ENCODE data around the gene ERN2. TPM values are rescaled to one million over a fixed set of nuclear protein-coding genes. Genes with fewer than 3 reads are reported as not detected.

Gene ERN2
- total RNA-seq, 1 donor from 2014 or later, result not detected

DNA sequence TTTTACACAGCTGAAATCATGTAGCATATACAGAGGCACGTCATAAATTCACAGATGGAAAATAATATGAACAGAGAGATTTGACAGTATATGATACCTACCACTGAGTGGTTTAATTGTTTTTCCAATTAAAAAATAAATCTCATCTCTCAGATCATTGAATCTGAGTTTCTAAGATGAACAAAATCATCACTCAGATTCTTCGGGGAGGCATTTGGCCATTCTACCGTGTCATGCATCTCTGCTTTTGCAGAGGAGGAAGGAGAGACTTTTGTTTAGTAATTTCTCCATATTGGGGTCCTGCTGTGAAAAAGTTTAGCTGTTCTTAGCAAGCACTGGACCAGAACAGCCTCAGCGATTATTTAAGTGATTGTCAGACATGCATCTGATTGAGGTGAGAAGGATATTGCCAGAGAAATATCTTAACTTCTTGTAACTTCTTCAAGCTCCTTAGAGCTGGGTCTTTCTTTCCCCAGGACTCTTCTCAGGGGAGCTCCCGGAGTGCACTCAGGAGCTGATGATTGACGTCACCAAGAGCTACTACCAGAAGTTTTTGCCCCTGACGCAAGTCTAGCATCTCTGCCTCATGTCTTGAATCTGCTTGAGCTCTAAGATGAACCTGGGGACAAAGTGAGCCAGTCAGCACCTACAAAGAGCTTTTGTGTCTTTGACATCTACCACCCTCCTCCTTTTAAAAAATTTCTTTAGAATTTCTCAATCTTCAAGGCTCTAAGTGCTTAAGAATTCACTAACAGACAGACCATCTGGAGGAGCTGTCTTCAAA is 46.3 kb downstream of the ERN2 start:
- no peak for ATAC-seq (ENCODE audit: poor library complexity)
- DNase-seq, result no peak
- intact Hi-C loops (cut with DNase I), result no loop called here

DNA sequence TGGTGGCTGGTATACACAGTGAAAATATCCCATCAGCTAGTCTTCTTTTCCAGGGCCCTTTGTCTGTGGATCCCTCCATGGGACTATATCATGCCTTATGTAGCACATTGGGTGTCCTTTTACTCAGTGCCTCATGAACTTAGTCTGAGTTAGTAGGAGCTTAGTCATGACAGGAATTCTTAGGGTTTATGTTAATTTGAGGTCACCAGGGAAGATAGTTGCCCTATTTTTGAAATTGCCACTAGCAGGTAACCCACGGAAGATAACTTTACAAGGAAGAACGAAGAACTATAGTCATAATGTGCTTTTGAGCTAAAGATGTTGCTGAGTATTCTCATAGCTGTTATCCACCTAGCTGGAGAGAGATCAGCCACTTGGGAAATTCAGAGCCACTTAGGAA is 49.1 kb downstream of the ERN2 start:
- ATAC-seq (ENCODE audit: poor library complexity), result no peak
- intact Hi-C loops (cut with DNase I), result no loop called here
- no peak for DNase-seq

DNA sequence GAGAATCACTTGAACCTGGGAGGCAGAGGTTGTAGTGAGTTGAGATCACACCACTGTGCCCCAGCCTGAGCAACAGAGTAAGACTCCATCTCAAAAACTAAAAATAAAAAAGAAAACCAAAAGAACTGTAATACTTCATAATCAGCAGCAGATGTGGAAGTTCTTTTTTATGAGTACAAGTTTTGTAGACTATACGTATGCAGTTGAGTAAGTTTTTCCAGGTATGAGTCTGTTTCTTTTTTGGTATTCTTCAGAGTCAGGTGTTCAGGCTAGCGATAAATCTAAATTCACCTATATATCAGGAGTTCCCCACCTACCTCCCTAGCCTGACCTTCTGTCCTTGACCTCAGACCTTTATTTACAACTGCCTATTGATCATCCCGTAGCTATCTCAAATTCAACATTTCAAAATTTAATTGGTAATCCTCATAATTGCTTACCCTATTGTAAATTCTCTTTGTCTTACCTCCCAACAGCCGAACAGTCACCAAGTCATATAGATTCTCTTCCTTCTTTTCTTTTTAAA is 61.0 kb downstream of the ERN2 start:
- intact Hi-C loops (cut with DNase I), result no loop called here

DNA sequence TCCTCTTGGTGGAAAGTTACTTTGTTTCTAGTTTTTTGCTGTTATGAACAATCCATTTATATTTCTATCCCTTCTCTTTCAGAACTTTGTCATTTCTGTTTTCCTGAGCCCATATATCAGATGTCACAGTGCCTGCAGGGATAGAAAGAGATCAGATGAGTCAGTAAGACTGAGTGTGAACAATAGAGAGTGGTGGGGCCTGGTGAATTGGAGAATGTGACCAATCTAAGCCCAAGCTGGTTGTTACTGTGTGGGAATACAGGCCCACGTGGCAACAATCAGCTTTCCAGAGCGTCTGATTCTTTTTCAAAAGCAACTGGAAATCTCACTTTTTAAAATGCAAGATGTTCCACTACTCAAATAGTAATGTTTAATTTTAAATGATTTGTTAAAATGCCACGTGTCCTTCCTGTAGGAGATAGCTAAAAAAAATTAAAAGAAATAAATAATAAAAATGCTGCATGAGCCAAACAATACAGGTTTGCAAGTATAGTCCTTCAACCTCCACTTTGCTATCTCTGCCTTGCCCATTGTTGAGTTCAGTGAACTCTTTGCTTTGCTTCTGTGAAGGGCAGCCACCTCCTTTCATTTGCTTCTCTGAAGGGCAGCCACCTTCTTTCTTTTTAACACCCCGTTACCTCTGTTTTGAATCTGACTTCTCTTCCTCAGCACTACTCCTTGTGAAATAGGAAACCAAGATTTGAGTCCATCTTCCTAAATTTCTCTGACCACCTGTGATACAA is 62.2 kb downstream of the ERN2 start:
- intact Hi-C loops (cut with DNase I), result no loop called here
- DNase-seq (no peak), ATAC-seq (ENCODE audit: poor library complexity) (no peak)

More for the DNA sequence above, 61.0 kb downstream of the ERN2 start:
- ATAC-seq (ENCODE audit: poor library complexity) (no peak), DNase-seq (no peak)

DNA sequence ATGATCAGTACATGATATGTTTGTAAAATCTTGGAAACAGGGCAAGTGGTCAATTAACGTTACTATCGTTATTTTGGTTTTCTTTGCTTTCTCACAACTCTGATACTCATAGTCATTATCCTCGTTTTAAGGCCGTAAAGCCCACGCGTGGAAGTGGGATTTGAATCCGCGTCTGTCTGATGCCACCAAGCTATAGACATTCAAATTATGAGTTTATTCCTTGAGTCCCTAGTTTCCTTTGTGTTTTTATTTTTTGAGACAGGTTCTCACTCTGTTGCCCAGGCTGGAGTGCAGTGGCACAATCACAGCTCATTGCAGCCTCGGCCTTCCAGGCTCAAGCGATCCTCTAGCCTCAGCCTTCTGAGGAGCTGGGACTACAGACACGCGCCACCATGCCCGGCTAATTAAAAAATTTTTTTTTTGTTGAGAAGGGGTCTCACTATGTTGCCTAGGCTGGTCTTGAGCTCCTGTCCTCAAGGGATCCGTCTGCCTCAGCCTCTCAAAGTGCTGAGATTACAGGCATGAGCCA is 70.7 kb downstream of the ERN2 start:
- DNase-seq (no peak), ATAC-seq (ENCODE audit: poor library complexity) (no peak)
- intact Hi-C loops (cut with DNase I), result no loop called here

DNA sequence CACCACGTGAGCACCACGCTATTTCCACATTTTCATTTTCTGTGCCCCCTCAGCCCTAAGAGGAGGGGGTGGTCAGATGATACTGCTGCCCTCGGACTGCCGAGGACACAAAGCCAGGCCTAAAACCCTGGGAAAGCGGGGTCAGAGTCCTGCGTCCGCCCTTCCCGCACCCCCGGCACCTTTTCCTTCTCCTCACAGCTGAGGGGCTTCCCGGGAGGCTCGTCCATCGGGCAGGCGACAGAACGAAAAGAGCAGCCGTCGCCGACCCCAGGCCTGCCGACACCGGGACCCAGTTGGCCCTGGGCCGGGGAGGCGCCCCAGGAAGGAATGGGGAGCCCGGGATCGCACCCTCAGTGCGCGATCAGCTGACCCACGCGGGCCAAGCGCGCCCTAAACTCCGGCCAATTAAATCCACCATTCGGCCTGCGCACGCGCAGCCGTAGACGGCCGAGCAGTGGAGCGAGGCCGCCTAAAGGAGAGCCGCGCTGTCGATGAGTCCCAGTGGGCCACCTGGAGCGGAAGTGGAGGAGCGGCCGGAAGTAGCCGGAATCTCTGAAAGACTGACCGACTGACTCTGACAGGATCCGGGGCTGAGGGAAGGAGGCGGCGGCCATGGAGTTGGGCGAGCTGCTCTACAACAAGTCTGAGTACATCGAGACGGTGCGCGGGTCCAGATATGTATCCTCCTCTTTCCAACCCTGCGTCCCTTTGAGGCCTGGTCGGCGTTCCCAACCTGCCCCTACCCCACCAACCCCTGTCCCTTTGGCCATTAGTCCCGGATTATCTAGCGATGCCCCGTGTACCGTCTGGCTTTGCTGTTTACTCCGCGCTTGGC is 71.9 kb downstream of the ERN2 start, which contains the start of the genes DCTN5 and PALB2:
Gene DCTN5, plus strand, starts transcription at position 536 of the 835 bp plus-strand sequence. Its CDS starts 77 bp downstream, at position 613.
Gene PALB2, minus strand, starts transcription at position 380 of the 835 bp plus-strand sequence. Its CDS starts 153 bp downstream, at position 227.
- DNase-seq, result peak; percentile 97
- ATAC-seq (ENCODE audit: poor library complexity), result peak; percentile 100
- intact Hi-C loops (cut with DNase I), result no loop called here

DNA sequence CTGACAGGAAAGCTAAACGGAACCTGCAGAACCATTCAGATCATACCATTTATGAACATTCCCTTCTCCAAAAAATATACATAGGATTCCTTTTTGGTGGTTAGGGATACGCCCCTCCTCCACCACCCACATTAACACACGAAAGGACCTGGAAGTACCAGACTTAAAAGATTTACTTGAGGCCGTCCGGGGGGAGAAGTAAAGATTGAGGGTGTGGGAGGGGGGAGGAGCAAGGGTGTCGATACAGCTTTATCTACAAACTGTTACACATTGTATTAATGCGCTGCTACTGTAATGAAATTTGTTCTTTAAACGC is 72.4 kb downstream of the ERN2 start:
- DNase-seq, result no peak
- intact Hi-C loops (cut with DNase I), result no loop called here
- peak; percentile 3 for ATAC-seq (ENCODE audit: poor library complexity)

Other genes with a start within 250 kb of the ERN2 start
- gene GGA2, start 202.7 kb downstream of the ERN2 start, total RNA-seq, result 50.3 TPM
- 20.5 TPM for gene EARS2, start 155.9 kb downstream of the ERN2 start, total RNA-seq
- 47.0 TPM for gene UBFD1, start 155.5 kb downstream of the ERN2 start, total RNA-seq
- gene NDUFAB1, start 116.9 kb downstream of the ERN2 start, total RNA-seq, result 585 TPM
- 4.9 TPM for gene PALB2, start 71.9 kb downstream of the ERN2 start, total RNA-seq
- gene DCTN5, start 71.8 kb downstream of the ERN2 start, total RNA-seq, result 34.4 TPM
- gene PLK1, start 34.3 kb downstream of the ERN2 start, total RNA-seq, result 1.2 TPM
- not detected for gene CHP2, start 41.8 kb upstream of the ERN2 start, total RNA-seq
- gene PRKCB, start 122.8 kb upstream of the ERN2 start, total RNA-seq, result 1.7 TPM